Measurements from ENCODE around the gene MAEA.

MAEA gene
- 44.0 to 54.8 (median 50.1) reads per million in 4 donors for total RNA-seq

DNA sequence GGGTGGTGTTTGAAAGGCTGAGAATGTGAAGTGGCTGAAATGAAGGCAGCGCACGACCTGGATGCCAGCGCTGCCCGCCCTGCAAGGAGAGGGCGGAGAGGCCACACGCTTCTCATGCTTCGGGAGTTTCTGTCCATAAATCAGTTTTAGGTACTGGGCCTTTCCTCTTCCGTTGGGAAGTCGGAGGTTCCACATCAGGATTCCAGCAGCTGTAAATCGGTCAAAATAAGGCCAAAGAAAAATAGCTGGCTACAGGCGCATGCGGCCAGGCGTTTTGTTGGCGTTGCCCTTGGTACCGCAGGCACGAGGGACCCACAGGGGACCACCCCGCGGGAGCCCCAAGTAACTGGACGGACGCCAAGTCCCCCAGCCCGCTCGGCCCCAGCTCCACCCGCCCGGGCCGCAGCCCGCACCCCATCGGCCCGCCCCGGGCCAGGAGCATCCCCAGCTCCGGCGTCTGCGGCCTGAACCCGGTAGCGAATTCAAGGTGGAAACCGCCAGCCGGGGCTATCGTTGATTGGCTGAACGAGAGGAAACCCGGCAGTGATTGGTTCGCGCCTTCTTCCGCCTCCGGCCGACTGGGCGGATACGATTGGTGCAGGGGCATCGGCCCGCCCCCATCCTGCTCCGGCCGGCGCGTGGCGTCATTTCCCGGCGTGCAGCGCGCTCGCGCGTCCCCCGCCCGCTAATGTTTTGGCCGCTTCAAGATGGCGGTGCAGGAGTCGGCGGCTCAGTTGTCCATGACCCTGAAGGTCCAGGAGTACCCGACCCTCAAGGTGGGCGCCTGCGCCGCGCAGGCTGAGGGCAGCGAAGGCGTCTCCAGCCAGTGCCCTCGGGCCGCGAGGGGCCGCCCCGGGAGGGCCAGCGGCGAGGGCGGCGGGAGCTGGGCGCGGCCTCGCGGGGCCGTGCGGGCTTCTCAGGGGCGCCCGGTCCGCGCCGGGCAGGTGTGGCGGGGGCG, at the start of gene MAEA:
MAEA (plus strand) TSS at position 685 of the 958 bp plus-strand sequence; CDS start at position 708, 23 bp downstream.
- DNase-seq: peak; percentile 90 to 97 (median 95)

DNA sequence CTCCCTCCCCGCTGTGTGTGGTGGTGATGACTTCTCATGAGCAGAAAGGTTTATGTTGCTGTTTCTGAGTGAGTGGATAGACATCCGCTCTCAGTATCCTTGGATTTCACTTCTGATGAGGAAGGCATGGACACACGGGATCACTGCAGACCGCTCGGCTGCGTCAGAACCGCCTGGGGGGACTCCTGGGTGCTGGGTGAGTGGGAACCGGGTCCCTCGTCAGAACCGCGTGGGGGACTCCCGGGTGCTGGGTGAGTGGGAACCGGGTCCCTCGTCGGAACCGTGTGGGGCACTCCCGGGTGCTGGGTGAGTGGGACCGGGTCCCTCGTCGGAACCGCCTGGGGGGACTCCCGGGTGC, 49.8 kb upstream of the MAEA start:
- DNase-seq: no peak

DNA sequence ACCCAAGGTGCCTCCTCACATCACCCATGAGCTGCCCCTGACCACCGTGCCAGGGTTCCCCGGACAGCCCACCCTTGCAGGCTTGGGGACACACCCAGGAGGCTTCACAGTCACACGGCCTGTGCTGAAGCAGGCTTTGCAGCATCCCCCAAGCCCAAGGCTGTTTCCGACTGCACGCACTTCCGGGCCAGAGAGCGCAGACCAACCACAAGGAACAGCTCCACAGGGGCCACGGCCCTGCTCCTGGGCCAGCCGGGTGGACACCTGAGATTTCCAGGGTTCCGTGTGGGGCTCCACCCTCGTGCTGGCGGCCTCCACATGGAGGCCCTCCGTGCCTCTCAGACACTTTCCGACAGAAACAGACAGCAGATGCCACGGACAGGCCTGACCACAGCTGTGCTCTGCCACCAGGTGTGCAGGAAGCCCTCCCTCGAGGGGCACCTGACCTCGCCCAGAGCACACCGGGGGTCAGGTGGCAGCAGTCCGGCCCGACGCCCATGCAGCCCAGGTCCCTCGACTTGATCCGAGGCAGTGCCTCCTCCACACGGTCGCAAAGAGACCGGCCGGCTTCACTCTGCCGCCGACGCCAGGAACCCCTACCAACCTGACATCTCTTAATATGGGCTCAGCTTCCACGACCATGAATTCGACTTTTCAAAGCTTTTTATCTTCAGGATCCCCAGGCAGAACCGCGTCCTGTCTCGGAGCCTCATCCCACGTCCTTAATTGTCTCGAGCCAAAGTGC, 48.8 kb upstream of the MAEA start:
- DNase-seq: no peak

DNA sequence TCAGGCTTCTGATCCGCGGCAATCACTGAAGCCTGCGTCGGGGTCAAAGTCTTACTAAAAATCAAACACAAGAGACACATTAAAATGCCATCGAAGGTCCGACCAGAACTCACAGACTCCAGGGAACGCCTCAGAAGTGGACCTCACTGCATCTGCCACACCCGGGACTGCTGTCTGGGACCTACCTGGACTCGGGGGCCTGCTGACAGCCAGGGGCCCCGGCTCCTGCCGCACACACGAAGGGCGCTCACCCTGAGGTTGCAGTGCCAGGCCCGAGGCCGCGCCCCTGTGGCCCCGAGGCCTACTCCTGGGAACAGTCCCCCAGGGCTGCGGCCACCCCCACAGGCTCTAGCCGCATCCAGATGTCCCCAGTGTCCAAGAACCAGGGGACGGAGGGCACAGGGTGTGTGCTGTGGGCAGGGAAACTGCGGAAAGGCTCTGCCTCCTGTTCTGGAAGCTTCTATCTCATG, 48.2 kb upstream of the MAEA start:
- no peak for DNase-seq

DNA sequence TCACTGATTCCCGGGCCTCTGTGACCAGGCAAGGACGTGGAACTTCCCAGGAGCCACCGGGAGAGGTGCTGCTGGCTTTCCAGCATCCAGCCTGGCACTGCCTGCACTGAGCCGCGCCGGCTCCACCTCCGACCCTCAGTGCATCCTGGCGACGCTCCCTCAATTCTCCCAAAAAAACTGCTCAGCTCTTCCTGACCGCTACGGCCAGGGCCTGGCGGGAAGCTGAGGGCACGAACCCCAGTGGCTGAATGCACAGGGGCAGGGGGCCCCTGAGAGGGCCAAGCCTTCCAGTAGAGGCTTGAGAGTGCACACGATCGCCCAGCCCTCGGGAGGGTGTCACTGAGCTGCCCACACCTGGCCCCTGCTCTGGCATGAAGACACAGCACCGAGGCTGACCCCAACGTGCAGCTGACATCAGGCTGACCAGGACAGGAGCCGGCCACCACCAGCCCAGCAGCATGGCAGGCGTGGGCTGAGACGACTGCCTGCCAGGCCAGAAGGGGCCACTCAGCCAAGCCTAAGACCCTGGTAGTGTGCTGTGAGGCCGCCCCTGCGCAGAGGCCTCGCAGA, 47.7 kb upstream of the MAEA start:
- no peak for DNase-seq

DNA sequence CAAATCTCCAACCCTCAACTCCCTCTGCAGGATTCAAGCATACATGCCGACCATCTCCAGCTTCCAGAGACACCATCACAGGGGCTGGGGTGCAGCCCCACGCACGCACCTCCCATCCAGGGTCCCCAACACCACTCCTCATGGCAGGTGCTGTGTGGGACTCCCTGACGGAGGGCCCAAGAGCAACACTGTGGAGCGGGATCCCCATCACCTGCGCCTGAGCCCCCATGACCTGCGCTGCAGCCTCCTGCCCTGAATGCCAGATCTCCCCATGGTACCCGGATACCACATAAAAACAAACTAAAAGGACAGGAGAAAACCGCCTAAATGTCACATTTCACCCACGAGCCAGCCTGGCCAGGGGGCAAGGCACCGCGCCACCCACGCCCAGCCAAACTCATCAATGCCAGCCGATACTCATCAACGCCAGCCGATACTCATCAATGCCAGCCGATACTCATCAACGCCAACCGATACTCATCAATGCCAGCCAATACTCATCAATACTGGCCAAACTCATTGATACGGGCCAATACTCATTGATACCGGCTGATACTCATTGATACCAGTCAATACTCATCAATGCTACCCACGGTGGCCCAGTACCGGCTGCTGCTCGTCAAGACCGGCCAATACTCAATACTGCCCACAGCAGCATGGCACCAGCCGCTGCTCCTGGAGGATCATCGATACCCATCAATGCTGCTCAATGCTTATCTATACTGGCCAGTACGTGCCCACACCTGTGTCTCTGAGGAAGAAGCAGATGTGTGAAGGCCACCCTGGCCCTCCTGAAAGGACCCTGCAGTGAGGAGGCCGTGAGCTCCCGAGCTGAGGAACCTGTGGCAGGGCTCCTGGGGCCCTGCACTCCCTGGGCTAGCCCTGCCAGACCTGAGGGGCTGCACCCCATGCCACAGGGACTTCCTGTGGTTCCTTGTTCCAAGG, 46.9 kb upstream of the MAEA start:
- no peak for DNase-seq

DNA sequence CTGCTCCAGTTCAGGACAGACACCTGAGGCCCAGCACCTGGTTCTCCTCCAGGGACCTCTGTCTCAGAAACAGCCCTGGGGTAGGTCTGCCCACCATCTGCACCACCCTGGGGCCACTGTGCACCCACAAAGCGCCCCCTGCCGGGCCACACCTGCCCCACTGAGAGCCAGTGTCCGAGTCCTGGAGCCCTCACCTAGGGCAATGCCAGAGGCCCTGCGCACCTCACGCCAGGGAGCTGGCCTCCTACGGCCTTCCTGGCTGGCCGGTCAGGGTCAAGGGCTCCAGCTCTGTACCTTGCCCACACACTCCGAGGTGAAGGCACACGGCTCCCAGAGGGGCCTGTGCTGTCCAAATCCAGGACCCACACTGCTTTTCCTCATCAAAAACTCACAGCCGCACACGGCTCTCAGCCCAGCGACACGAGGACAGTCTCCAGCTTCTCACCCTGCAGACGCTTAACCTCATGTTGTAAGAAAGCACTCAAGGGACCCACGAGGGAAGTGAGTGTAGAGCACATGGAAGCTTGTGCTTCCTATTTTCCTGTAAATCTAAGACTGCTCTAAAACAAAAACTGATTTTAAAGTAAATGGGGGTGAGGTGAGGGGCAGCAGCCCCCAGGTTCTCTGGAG, 46.1 kb upstream of the MAEA start:
- no peak for DNase-seq

DNA sequence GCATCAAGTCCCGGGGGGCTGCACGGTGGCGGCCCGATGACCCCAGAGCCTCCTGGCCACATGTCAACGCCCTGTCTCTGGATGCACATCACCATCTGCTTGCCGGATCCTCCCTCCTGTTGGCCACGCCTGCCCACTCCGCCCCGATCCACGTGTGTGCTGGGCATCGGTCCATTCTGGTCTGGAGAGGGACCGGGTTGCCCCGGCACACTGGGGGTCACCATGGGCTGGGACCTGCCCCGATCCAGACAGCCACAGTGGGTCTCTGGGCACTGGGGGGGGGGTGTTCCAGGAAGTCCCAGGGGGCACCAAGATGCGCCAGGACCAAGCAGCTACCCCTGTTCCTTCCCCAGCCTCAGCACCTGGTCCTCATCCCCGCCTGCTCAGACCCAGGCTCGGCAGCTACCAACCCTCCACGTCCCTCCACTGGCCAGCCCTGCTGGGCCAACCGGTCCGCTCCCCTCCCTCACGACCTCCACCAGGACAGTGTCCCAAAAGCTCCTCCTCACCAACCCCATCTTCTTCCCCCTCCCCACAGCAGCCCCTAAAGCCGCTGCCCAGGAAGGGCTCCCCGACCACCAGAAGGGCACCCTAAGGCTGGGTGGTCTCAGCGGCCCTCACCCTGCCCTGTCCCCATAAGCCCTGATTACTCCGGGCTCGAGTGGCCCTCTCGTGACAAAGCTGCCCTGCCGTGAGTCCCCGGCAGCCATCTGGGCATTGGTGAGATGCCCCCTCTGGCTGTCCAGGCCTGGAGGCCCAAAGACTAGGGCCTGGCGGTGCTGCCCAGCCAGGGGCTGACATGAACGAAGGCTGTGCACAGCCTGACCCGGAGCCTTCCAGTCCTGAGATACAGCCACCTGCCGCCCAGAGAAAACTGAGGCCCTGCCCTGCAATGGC, 45.4 kb upstream of the MAEA start:
- no peak for DNase-seq

DNA sequence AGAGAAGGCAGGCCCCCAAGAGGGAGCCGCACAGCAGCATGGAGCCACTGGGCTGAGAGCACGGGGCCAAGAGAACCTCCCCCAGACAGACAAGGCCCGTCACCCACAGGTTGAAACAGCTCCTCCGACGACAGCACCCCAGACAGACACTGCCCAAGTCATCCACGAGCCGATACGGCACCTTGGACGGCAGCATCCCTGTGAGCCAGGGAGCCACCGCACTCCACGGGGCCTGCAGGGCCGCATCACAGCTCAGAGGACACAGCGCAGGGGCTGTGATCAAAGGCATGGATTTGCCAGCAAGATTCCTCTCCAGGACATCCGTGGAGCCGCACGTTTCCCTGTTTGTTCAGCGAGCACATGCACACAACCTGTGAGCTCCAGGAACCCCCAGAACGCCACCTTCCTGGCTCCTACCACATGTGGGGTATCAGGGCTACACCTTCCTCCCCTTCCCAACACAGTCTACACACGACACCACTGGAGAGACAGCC, 44.7 kb upstream of the MAEA start:
- DNase-seq: no peak

DNA sequence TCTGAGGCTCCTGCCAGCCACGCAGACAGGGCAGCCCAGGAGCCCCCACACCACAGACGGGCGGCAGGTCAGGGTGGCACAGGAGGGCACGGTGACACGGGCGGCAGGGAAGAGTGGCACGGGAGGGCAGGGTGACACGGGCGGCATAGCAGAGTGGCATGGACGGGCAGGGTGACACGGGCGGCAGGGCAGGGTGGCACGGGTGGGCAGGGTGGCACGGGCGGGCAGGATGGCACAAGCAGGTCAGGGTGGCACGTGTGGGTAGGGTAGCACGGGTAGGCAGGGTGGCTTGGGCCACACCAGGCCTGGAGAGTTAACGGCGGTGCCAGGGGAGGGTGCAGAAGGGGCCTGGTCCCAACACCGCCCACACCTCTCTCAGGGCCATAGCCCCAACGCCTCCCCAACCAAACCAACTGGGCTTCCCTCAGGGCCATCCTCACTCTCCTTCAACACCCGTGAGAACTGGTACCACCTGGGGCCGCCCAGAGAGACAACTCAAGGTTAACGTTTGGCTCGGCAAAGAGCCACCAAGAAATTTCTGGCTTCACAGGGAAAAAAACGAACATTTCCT, 44.1 kb upstream of the MAEA start:
- DNase-seq: no peak

DNA sequence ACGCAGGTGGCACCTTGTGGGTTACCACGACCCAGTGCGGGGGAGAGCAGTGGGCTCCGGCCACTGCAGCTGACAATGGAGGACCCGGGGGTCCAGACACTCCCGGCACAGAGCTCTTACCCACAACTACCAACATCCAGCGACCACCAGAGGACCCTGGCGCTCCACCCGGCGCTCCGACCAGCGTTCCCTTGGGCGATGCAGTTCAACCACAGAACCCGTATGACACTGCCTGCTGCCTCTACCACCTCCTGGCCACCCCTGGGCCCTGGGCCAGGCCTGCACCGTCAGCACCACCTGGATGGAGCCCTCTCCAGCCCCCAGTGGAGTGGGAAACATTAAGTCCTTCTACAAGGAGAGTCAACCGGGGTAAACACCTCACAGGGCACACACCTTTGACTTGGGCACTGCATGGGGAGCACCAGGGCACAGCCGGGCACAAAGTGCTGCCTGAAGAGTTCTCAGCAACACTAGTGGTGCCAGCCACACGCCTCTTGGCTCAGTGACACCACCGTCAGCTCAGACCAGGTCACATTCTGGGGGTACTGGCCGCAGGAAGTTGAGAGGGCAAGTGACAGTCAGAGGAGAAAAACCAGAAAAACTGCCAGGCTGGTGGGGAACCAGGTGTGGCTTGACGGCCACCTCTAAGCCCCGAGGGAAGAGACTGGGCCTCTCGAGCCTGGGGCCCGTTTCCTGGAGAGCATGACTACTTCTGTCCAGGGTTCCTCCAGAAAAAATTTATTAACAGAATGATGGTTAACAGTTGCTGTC, 43.4 kb upstream of the MAEA start:
- no peak for DNase-seq

DNA sequence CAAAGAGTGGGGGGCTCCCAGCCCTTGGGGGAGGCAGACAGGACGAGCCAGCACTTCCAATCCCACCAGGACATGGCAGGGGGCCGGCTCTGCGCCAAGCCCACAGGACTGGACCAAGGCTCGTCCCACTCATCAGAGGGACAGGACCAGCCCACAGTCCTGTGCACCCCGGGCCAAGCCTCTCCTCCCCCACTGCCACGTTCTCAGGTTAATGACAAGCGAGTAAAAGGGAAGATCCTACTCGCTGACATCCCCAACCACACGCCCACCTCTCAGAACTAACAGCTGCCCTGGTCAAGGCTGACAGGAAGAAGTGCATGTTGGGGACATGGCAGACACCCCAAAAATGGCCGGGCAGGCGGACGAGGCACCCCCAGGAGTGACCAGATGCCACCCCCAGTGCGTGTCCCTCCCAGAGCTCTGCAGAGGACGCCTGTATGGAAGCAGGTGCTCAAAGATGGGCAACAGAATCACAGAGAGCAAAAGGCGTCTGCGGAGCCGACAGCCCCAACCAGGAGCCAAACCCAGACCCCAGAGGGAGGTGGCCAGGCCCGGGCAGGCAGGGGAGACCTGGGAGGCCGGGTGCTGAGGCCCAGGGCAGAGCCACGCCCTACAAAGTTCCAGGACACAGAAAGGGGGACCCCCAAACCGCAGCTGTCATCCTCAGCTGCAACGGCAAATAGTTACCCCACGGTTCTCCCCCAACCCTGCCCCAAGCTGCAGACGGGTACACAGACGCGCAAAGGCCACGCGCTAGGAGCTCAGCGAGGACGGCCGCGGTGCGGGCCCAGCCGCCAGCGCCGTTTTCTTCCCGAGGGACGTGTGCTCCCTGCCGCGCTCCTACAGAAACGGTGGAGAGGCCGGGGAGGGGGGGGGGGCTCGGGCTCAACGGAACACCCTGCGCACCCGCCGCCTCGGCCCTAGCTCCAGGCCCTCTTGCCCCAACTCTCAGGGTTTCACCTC, 42.5 kb upstream of the MAEA start:
- peak in 2 of 5 donors; percentile 16 to 25 for DNase-seq

DNA sequence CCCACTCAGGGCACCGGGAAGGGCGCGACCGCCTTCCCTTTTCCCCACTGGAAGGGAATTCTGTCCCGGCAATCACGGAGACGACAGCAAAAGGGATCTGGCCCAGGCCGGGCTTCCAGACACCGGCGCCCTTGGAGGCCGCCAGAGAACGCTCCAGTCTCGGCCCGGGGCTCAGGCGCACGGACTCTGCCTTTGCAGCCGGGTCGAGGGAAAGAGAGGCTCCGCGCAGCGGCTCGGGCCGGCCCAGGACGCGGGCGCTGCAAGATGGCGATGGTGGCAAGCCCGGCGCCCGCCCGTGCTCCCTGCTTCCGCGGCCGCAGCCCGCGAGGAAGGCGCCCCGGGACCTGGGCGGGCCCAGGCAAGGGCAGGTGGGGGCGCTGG, 41.8 kb upstream of the MAEA start:
- peak in 2 of 5 donors; percentile 51 to 66 for DNase-seq

DNA sequence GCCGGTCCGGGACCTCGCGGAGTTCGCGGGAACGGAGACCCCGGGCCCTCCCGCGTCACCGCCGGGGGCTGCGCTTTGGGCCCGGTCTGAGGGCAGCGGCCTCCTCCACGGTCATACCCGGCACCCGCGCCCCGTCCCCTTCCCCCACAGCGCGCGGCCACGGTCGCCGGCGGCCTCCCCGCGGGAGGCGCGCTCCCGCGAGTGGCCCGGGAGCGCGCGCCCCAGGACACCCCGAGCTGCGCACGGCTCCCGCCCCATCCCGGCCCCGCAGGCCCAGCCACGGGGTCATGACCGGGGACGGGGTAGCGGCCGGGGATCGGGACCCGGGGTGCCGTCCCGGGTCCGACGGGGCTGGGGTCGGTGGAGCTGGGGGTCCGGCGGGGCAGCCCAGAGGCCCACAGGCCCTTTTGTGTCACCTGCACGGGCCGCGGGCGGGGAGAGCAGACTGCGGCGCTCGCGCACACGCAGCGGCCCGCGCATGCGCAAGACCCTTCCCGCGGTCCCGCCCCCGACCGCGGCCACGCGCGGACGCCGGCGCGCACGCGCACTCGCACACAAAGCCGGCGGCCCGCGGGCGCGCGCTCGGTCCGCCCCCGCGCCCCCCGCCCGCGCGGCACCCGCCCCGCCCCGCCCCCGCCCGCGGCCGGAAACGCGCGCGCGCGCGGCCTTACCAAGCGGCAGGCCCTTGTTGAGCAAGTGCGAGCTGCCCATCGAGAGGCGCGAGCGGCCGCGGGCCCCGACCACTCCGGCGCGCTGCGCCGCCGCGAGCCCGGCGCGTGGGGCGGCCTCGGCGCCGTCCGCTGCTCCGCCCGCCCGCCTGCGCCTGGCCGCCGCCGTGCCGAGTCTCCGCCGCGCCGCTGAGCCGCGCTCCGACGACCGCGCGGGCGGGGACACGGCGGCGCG, 41.2 kb upstream of the MAEA start, which contains the start of gene CTBP1:
CTBP1 (minus strand) TSS at position 886 of the 903 bp plus-strand sequence. CDS start 7,799 bp downstream, outside the sequence.
- DNase-seq: peak; percentile 75 to 93 (median 77)

DNA sequence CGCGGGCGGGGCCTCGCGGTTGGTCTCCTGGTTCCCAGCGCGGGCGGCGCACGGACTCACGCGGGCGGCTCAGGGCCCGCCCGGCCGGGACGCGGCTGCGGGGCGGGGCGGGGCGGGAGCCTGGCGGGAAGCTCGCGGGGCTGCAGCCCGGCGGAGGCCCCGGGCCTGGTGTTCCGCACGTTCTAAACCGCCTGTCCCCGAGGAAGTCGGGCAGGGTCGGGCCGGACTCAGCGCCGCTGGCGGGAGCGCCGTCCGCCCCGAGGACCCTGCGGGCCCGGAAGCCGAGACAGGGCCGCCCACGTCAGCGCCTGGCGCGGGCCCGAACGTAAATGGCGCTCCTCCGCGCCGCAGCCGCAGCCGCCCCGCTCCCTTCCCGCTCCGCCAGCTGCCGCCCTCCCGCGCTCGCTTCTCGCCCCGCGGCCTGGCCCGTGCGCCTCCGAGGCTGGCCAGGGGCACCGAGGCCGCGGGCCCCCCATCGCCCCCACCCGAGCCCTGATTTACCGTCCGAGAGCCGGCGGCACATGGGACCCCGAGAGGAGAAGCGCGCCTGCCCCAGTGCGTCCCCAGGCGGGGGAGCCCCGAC, 40.5 kb upstream of the MAEA start:
- peak; percentile 70 to 88 (median 78) for DNase-seq
